HG03457 (cell line): ENCODE results near the gene SLC30A2.

Experiments
- ATAC-seq: cut with Tn5 transposase; IDR thresholded peaks from one replicate; pipeline ENCODE4 v1.9.1; 2021; ENCODE audit warnings: moderate number of reproducible peaks; ENCODE audit not compliant: unreplicated experiment

Gene SLC30A2

GRCh38 chr1:26023826-26024225 is 22.1 kb downstream of the SLC30A2 start:
- ATAC-seq: no peak

GRCh38 chr1:26023009-26023408 is 22.9 kb downstream of the SLC30A2 start:
- no peak for ATAC-seq

- ATAC-seq: no peak
These were observed 23.5 kb downstream of the SLC30A2 start for GRCh38 chr1:26022404-26022779.

GRCh38 chr1:26021647-26022403 is 24.1 kb downstream of the SLC30A2 start, which contains the start of gene EXTL1:
TSS of gene EXTL1 (plus strand) at chr1:26021775. CDS start at chr1:26022647, 872 bp downstream.
- ATAC-seq: no peak

DNA sequence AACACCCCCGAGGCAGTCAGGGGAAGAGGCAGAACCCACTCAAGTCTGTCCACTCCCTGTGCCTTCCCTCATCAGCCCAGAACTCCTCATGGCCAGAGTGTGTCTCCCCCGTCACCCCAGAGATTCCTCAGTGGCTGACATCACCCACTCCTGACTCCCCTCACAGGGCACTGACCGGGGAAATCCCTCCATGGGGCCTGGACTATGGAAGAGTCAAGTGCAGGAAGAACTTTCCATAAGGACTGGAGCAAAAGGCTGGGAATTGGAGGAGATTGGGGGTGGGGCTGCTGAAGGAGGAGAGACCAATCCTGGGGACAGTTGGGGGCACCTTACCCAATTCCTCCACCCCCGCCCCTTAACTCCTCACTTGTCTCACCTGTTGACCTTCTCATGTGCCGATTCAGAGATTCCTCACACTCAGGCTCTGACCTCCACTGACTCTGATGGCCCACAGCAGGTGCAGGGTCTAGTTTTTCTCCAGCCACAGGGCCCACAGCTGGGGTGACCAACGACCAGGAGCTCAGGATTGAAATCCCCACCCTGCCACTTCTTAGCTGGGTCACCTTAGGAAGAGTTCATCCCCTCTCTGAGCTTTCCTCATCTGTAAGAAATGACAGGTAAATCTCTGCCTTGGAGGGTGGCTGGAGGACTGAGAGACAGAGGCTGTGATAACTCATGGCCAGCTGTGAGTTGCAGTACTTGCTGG is 24.8 kb downstream of the SLC30A2 start:
- ATAC-seq: no peak

GRCh38 chr1:26020330-26020768 is 25.6 kb downstream of the SLC30A2 start:
- ATAC-seq: no peak

DNA sequence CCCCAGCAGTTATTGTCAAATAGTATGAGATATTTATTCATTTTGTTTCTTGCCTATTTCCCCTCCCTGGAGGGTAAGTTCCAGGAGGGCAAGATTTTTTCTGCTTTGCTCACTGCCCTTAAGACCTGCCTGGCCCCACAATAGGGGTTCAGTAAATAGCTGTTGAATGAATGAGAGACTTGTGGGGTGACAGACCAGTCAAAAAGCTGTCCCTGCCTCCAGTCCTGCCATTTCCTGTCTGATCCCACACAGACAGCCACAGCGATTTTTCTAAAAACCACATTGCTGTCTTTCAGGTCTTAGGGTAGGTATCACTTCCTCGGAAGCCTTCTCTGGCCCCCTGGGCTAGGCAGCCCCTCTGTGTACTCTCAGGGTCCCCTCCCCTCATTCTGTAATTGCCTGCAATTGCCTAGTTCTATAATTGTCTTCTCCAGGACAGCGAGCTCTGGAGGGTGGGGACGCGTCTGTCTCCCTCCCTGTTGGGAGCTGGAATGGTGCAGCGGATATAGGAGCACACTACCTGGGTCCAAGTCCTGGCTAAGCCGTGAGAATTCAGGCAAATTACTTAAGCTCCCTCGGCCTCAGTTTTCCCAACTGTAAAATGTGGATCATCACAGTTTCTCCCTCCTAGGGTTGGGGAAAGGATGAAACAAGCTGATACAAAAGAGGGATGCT is 26.1 kb downstream of the SLC30A2 start:
- no peak for ATAC-seq

DNA sequence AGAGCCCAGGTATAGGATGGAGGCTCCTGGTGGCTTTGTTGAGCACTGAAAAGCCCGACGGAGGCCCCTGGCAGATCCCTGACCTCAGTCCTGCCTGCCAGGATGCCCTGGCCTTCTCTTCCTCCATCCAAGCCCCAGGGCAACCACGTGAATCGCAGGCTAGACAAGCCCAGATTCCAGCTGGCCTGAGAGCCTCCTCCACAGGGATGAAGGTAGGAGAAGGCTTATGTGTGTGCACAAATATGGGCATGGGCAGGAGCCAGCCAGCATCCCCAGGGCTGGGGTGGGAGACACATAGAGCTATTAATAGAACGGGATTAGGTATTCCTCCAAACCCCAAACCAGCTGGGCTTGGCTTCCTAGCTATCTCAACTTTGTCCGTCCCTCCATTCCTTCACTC is 28.3 kb downstream of the SLC30A2 start:
- ATAC-seq: no peak

- no peak for ATAC-seq
These were observed 28.9 kb downstream of the SLC30A2 start for GRCh38 chr1:26016953-26017545.

GRCh38 chr1:26016258-26016952 is 29.5 kb downstream of the SLC30A2 start:
- no peak for ATAC-seq

DNA sequence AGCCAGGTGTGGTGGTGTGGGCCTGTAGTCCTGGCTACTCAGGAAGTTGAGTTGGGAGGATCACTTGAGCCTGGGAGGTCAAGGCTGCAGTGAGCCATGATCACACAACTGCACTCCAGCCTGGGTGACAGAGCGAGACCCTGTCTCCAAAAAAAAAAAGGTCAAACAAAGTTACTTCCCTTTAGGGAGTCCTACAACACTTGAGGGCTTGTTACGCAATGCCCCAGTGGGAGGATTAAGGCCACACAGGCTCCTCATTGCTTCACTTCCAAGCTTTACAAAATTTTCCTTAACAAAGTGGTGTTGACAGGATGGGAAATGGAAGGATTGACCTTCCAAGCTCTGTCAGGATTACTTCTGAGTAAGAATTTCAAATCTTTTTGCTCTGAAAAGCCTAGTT is 30.6 kb downstream of the SLC30A2 start:
- no peak for ATAC-seq

- ATAC-seq: no peak
These were observed 31.7 kb downstream of the SLC30A2 start for GRCh38 chr1:26014179-26014578.

- no peak for ATAC-seq
These were observed 33.1 kb downstream of the SLC30A2 start for GRCh38 chr1:26012864-26013263.

GRCh38 chr1:26010825-26011224 is 35.1 kb downstream of the SLC30A2 start:
- no peak for ATAC-seq

- ATAC-seq: no peak
These were observed 36.0 kb downstream of the SLC30A2 start for GRCh38 chr1:26009796-26010447.

DNA sequence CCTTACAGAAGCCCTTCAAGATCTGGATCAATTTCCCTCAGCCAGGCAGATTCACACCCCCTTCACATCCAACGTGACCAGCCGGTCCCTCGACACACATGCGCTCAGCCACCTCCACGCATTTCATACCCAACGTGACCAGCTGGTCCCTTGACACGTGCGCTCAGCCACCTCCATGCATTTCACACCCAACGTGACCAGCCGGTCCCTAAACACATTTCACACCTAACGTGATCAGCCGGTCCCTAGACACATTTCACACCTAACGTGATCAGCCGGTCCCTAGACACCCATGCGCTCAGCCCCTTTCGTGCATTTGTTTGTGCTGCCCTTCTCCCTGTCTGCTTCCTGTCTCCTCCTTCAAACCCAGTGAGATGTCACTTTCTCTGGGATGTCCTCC is 39.2 kb downstream of the SLC30A2 start:
- ATAC-seq: no peak

DNA sequence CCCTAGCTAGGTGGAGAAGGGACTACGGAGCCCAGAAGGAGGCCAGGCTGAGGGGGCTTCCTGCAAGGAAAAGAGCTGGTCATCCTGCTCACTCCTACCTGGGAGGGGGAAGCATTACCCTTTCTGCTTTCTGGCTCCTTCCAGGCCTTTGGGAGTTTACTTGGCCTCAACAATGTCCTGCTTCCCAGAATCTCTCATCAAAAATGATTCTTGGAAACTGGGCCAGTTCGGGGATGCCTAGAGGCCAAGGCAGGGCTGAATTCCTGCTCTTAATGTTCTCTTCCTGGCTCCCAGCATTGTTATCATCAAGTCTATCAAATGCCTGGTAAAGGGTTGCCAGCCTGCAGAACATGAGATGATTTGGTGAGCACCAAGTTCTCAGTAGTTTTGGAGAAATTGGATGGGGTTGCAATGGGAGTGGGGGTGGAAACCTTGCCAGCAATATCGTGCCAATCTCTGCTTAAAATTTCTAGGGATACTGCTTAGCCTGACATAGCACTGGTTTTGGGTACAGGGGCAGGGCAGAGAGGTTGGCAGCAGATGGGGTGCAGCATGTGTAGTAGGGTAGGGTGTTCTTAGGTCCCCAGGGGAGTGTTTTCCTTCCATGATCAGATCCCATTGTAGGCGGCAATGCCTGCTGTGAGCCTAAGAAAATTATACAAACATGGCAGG is 40.3 kb downstream of the SLC30A2 start:
- ATAC-seq: no peak

- ATAC-seq: no peak
These were observed 42.2 kb downstream of the SLC30A2 start for GRCh38 chr1:26003756-26004155.

GRCh38 chr1:26003262-26003661 is 42.7 kb downstream of the SLC30A2 start:
- ATAC-seq: no peak
